ENCODE results near the gene AGMAT. TPM values are rescaled to one million over a fixed set of nuclear protein-coding genes. Genes with fewer than 3 reads are reported as not detected.
A peak's percentile ranks its signal among the peaks of the same experiment; 100 is the strongest.

AGMAT gene
- total and polyA plus RNA-seq, 2 of the 13 experiments (the other 11 are each of a cell fraction or from before 2014, with no cell fraction given): 59.1 to 174 TPM

DNA sequence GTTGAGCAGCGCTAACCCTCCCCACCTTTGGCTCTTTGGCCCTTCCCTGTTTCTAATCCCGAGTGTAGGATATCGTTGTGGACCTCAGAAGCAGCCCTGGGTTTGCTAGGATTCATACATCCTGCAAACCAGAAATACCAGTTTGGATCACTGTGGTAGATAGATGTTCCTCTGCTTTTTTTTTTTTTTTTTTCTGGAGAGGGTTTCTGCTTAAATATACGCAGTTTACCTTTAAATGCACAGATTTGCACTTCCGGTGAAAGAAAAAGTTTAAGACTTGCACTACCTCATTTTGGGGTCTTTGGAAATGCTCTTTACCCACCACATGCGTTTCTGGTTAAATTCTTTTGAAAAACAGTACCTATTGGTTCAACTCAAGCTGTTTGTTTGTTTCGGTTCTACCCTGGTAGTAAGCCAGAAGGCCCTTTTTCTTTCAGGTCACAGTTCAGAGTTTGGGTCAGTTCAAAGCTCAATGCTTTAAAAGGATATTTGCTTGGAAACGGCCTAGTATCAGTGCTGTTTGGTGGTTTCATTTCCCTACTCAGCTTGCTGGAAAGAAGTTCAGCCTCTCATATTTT lies 33.3 kb upstream of the AGMAT start:
- ATAC-seq (peak; percentile 30), DNase-seq (ENCODE audit: low spot score) (peak; percentile 74), FAIRE-seq (no peak)
- intact Hi-C loops (cut with micrococcal nuclease; ENCODE audit: unreplicated experiment) (no loop called here), in situ Hi-C loops (cut with HindIII; ENCODE audit: extremely low pct_ligation_motif_present, low pct_unique_long_range_greater_than_20kb) (no loop called here)
- no peaks in the 10 kb centered on the region; a peak in 1 of 5 replicates for H3K27me3 ChIP-seq (ENCODE audit: control insufficient read depth in 1 of 2, insufficient read depth in 2 of 2, low read length in 2 of 2)
- no peaks in the 10 kb centered on the region for H3K9me3 ChIP-seq (ENCODE audit: low read length)
- H3K27ac ChIP-seq (ENCODE audit: extremely low read length, insufficient read depth, low read length): peak overlapping the region; percentile 95
- H4K20me1 ChIP-seq (ENCODE audit: insufficient read depth, low read length): peaks cover 35% of the 10 kb centered on the region
- peak overlapping the region; percentile 97 for H3K9ac ChIP-seq (ENCODE audit: insufficient read depth, low read depth, low read length)
- peaks cover 60% of the 10 kb centered on the region for H3K4me1 ChIP-seq (ENCODE audit: insufficient read depth, low read length)
- H2AFZ ChIP-seq (ENCODE audit: low read length): no peak overlapping the region
- BruUV-seq (replicated peaks): TSS peak; percentile 83
- POLR2A ChIA-PET: interaction anchor here (0.7 to 8.5 kb wide), 21 partner anchors 8 to 538 kb away, joined by 3 to 188 read pairs (median 4); partner anchors contain the start of genes AGMAT, CASP9, DNAJC16 and EPHA2
- WGBS (ENCODE audit: low lambda C conversion rate): 1% methylated on average over 7 of the region's 8 CpGs
- peak overlapping the region; percentile 92 for H3K4me2 ChIP-seq (ENCODE audit: low read depth, low read length)
- H3K36me3 ChIP-seq (replicated peaks in 1 of 2; ENCODE audit: control insufficient read depth in 1 of 2, insufficient read depth in 2 of 2, low read length in 2 of 2): peaks cover 0 to 3% of the 10 kb centered on the region in 2 experiments; a peak in 2 of 5 replicates
- H3K79me2 ChIP-seq (ENCODE audit: insufficient read depth, low read length): peaks cover 52% of the 10 kb centered on the region
- CTCF ChIA-PET (ENCODE audit: low intra/inter-chr PET ratio, low total read pairs): interaction anchor here (1.3 kb wide), 1 partner anchor 23 kb away, joined by 3 read pairs; no protein-coding TSS in a partner anchor
- peak overlapping the region; percentile 87 to 100 (median 97) for H3K4me3 ChIP-seq (replicated peaks in 1 of 3; ENCODE audit: insufficient read depth in 1 of 3, low read depth in 2 of 3, low read length in 3 of 3)
- TF ChIP-seq TCF7L2 (IDR thresholded peaks at IDR 0.05; ENCODE audit: low read depth, low read length): no peak
- TF ChIP-seq, protein P1, sequence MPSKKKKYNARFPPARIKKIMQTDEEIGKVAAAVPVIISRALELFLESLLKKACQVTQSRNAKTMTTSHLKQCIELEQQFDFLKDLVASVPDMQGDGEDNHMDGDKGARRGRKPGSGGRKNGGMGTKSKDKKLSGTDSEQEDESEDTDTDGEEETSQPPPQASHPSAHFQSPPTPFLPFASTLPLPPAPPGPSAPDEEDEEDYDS (CRISPR knock-in tag; IDR thresholded peaks at IDR 0.05): no peak
- TF ChIP-seq, protein P2, sequence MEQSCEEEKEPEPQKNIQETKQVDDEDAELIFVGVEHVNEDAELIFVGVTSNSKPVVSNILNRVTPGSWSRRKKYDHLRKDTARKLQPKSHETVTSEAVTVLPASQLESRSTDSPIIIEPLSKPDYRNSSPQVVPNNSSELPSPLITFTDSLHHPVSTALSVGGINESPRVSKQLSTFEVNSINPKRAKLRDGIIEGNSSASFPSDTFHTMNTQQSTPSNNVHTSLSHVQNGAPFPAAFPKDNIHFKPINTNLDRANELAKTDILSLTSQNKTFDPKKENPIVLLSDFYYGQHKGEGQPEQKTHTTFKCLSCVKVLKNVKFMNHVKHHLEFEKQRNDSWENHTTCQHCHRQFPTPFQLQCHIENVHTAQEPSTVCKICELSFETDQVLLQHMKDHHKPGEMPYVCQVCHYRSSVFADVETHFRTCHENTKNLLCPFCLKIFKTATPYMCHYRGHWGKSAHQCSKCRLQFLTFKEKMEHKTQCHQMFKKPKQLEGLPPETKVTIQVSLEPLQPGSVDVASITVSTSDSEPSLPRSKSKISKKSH (CRISPR knock-in tag; IDR thresholded peaks at IDR 0.05; ENCODE audit: borderline replicate concordance): 0 out of 2 replicates have a peak, but pooled peaks have one; percentile 7
- no peak for TF ChIP-seq ZNF296 (CRISPR knock-in tag; conservative IDR thresholded peaks at IDR 0.05)
- no peak for TF ChIP-seq ZNF572 (CRISPR knock-in tag; IDR thresholded peaks at IDR 0.05)
- no peak for TF ChIP-seq ZNF558 (CRISPR knock-in tag; IDR thresholded peaks at IDR 0.05; ENCODE audit: borderline replicate concordance)
- TF ChIP-seq, protein P3, sequence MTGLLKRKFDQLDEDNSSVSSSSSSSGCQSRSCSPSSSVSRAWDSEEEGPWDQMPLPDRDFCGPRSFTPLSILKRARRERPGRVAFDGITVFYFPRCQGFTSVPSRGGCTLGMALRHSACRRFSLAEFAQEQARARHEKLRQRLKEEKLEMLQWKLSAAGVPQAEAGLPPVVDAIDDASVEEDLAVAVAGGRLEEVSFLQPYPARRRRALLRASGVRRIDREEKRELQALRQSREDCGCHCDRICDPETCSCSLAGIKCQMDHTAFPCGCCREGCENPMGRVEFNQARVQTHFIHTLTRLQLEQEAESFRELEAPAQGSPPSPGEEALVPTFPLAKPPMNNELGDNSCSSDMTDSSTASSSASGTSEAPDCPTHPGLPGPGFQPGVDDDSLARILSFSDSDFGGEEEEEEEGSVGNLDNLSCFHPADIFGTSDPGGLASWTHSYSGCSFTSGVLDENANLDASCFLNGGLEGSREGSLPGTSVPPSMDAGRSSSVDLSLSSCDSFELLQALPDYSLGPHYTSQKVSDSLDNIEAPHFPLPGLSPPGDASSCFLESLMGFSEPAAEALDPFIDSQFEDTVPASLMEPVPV (CRISPR knock-in tag; IDR thresholded peaks at IDR 0.05): no peak
- no peak for TF ChIP-seq ZFX (CRISPR knock-in tag; IDR thresholded peaks at IDR 0.05; ENCODE audit: low read depth)
- TF ChIP-seq NR1H2 (CRISPR knock-in tag; IDR thresholded peaks at IDR 0.05; ENCODE audit: borderline replicate concordance, low read depth): no peak
- TF ChIP-seq GTF2F1 (IDR thresholded peaks at IDR 0.05; ENCODE audit: low read length): 0 out of 2 replicates have a peak, but pooled peaks have one; percentile 27
- TF ChIP-seq, protein P4, sequence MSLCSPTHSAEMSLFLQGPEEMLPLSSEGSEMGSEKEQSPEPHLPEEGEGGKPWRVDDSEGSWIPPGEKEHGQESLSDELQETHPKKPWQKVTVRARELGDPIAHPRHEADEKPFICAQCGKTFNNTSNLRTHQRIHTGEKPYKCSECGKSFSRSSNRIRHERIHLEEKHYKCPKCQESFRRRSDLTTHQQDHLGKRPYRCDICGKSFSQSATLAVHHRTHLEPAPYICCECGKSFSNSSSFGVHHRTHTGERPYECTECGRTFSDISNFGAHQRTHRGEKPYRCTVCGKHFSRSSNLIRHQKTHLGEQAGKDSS (CRISPR knock-in tag; IDR thresholded peaks at IDR 0.05; ENCODE audit: borderline replicate concordance, low read depth): no peak
- no peak for TF ChIP-seq NAIF1 (CRISPR knock-in tag; IDR thresholded peaks at IDR 0.05; ENCODE audit: borderline replicate concordance)
- TF ChIP-seq ZNF468 (CRISPR knock-in tag; IDR thresholded peaks at IDR 0.05): no peak
- no peak for TF ChIP-seq ZNF75D (CRISPR knock-in tag; IDR thresholded peaks at IDR 0.05; ENCODE audit: borderline replicate concordance)
- no peak for TF ChIP-seq PHF20 (CRISPR knock-in tag; IDR thresholded peaks at IDR 0.05)
- no peak for TF ChIP-seq DNMT1 (CRISPR knock-in tag; IDR thresholded peaks at IDR 0.05)
- TF ChIP-seq PCBP2 (optimal IDR thresholded peaks at IDR 0.05; ENCODE audit: low read depth, low read length, poor library complexity, severe bottlenecking): no peak
